Measurements from ENCODE around the gene HDAC8.
"Not testable (repeated sequence)": the region's sequence is repeated elsewhere in the genome, so short reads cannot be mapped to it uniquely, and the experiment has no call there.

HDAC8 gene

DNA sequence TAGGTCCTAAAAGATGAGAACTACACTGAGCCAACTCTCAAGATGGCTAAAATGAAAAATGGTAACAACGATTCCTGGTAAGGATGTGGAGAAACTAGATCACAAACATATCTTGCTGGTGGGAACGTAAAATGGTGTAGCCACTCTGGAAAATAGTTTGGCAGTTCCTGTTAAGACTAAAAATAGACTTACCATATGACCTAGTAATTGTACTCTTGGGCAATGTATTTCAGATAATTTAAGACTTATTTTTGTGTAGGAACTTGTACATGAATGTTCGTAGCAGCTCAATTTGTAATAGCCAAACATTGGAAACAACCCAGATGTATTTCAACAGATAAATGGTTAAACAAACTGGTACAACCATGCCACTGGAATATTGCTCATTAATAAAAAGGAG is 106.2 kb downstream of the HDAC8 start:
- Histone ChIP-seq H3K9ac (no peak overlapping the region), H2AFZ (ENCODE audit: low read depth) (no peak overlapping the region), H3K4me2 (no peak overlapping the region), H3K79me2 (ENCODE audit: insufficient read depth, low read depth) (no peaks in the 10 kb centered on the region), H4K20me1 (ENCODE audit: insufficient read depth) (no peaks in the 10 kb centered on the region), H3K4me1 (ENCODE audit: low read depth, poor library complexity, severe bottlenecking) (no peaks in the 10 kb centered on the region), H3K4me3 (IDR thresholded peaks at IDR 0.05; ENCODE audit: insufficient read depth, low read depth, low read length) (no peak overlapping the region), H3K27ac (no peak overlapping the region), H3K27me3 (ENCODE audit: insufficient read depth, low read depth) (no peaks in the 10 kb centered on the region), H3K36me3 (ENCODE audit: insufficient read depth) (no peaks in the 10 kb centered on the region)
- TF ChIP-seq, protein P1, sequence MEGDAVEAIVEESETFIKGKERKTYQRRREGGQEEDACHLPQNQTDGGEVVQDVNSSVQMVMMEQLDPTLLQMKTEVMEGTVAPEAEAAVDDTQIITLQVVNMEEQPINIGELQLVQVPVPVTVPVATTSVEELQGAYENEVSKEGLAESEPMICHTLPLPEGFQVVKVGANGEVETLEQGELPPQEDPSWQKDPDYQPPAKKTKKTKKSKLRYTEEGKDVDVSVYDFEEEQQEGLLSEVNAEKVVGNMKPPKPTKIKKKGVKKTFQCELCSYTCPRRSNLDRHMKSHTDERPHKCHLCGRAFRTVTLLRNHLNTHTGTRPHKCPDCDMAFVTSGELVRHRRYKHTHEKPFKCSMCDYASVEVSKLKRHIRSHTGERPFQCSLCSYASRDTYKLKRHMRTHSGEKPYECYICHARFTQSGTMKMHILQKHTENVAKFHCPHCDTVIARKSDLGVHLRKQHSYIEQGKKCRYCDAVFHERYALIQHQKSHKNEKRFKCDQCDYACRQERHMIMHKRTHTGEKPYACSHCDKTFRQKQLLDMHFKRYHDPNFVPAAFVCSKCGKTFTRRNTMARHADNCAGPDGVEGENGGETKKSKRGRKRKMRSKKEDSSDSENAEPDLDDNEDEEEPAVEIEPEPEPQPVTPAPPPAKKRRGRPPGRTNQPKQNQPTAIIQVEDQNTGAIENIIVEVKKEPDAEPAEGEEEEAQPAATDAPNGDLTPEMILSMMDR (conservative IDR thresholded peaks at IDR 0.05; ENCODE audit: low read depth, low read length) = no peak

DNA sequence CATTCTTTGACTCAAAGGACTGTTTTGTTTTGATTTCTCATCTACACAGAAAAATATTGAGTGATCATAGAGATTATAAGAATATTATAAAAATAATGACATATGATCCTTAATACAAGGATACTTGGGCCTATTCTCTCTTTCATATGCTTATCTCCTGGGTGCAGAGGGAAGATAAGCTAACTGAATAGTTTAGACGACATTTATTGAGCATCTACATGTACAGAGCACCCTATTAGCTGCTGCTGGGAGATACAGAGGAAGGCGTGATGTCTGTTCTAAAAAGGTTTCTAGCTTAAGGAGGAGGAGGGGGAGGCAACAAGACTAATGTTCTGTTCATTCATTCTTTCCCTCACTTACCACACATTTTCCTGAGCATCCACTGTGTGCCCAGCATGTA is 106.8 kb downstream of the HDAC8 start:
- Histone ChIP-seq H3K4me1 (ENCODE audit: low read depth, poor library complexity, severe bottlenecking) (no peaks in the 10 kb centered on the region), H3K4me3 (IDR thresholded peaks at IDR 0.05; ENCODE audit: insufficient read depth, low read depth, low read length) (no peak overlapping the region), H2AFZ (ENCODE audit: low read depth) (no peak overlapping the region), H3K9ac (no peak overlapping the region), H3K79me2 (ENCODE audit: insufficient read depth, low read depth) (no peaks in the 10 kb centered on the region), H3K27ac (no peak overlapping the region), H4K20me1 (ENCODE audit: insufficient read depth) (no peaks in the 10 kb centered on the region), H3K36me3 (ENCODE audit: insufficient read depth) (no peaks in the 10 kb centered on the region), H3K27me3 (ENCODE audit: insufficient read depth, low read depth) (no peaks in the 10 kb centered on the region), H3K4me2 (no peak overlapping the region)
- TF ChIP-seq, protein P1 (conservative IDR thresholded peaks at IDR 0.05; ENCODE audit: low read depth, low read length) = no peak

DNA sequence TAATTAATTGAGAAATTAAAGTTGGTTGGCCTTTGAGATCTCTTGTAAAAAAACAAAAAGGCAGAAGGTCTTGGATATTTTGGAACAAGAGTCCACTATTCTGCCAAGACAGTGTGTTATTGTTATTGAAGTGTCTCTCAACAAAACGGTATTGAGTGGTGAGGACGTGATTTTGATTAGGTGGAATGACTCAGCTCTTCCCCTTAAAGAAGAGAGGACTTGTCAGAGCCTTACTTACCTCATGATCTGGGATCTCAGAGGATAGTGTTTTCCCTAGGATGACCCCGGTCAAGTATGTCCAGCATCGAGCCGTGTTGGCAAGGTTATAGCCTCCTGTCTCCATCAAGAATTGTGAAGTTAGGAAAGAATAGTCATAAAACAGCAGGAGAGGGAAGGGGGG is 110.9 kb downstream of the HDAC8 start:
- Histone ChIP-seq H3K36me3 (ENCODE audit: insufficient read depth) (no peaks in the 10 kb centered on the region), H3K4me1 (ENCODE audit: low read depth, poor library complexity, severe bottlenecking) (no peaks in the 10 kb centered on the region), H2AFZ (ENCODE audit: low read depth) (no peak overlapping the region), H4K20me1 (ENCODE audit: insufficient read depth) (no peaks in the 10 kb centered on the region), H3K27me3 (ENCODE audit: insufficient read depth, low read depth) (no peaks in the 10 kb centered on the region), H3K9ac (no peak overlapping the region), H3K27ac (no peak overlapping the region), H3K4me3 (IDR thresholded peaks at IDR 0.05; ENCODE audit: insufficient read depth, low read depth, low read length) (no peak overlapping the region), H3K79me2 (ENCODE audit: insufficient read depth, low read depth) (no peaks in the 10 kb centered on the region), H3K4me2 (no peak overlapping the region)
- TF ChIP-seq, protein P1 (conservative IDR thresholded peaks at IDR 0.05; ENCODE audit: low read depth, low read length) = no peak

DNA sequence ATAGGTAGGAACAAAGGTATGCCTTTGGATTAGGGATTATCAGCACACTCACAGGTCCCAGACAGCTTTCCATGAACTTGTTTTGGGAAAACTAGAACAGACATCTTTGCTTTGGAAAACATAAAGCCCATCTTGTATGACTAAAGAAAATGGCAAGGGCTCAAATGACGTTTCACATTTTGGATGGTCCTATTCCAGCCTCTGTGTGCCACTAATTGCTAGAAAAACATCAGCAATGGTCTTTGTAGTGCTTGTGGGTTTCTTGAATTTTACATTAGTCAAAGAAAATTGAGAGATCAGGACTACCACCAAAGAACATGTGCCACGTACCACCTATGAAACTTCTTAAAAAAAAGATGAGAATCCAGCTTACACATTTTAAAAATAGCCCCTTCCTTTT is 111.4 kb downstream of the HDAC8 start:
- no peak overlapping the region for H3K27ac ChIP-seq
- no peak overlapping the region for H2AFZ ChIP-seq (ENCODE audit: low read depth)
- TF ChIP-seq, protein P1 (conservative IDR thresholded peaks at IDR 0.05; ENCODE audit: low read depth, low read length) = no peak
- H3K79me2 ChIP-seq (ENCODE audit: insufficient read depth, low read depth) = no peaks in the 10 kb centered on the region
- no peaks in the 10 kb centered on the region for H4K20me1 ChIP-seq (ENCODE audit: insufficient read depth)
- H3K9ac ChIP-seq = no peak overlapping the region
- H3K4me3 ChIP-seq (IDR thresholded peaks at IDR 0.05; ENCODE audit: insufficient read depth, low read depth, low read length) = no peak overlapping the region
- no peak overlapping the region for H3K4me2 ChIP-seq
- no peaks in the 10 kb centered on the region for H3K36me3 ChIP-seq (ENCODE audit: insufficient read depth)
- no peaks in the 10 kb centered on the region for H3K27me3 ChIP-seq (ENCODE audit: insufficient read depth, low read depth)
- H3K4me1 ChIP-seq (ENCODE audit: low read depth, poor library complexity, severe bottlenecking) = no peaks in the 10 kb centered on the region

DNA sequence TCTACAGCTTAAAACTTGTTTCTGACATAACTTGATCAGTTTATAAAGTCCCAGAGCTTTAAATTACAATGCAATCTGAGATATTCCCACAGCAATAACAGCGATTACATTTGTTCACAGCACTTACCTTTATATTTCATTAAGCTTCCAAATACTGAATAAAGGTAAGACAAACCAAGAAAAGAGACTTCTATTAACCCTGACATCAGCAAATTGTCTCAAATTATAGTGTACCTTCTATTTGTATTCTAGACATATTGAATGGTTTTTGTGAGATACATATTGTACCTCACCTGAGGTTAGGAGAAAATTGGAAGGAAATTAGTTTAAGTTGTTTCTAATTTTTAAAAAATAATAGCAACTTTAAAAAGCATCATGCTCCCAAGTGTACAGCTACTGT is 111.9 kb downstream of the HDAC8 start:
- Histone ChIP-seq H3K36me3 (ENCODE audit: insufficient read depth) (no peaks in the 10 kb centered on the region), H3K9ac (no peak overlapping the region), H3K4me1 (ENCODE audit: low read depth, poor library complexity, severe bottlenecking) (no peaks in the 10 kb centered on the region), H4K20me1 (ENCODE audit: insufficient read depth) (no peaks in the 10 kb centered on the region), H3K4me2 (no peak overlapping the region), H2AFZ (ENCODE audit: low read depth) (no peak overlapping the region), H3K27ac (no peak overlapping the region), H3K4me3 (IDR thresholded peaks at IDR 0.05; ENCODE audit: insufficient read depth, low read depth, low read length) (no peak overlapping the region), H3K79me2 (ENCODE audit: insufficient read depth, low read depth) (no peaks in the 10 kb centered on the region), H3K27me3 (ENCODE audit: insufficient read depth, low read depth) (no peaks in the 10 kb centered on the region)
- TF ChIP-seq, protein P1 (conservative IDR thresholded peaks at IDR 0.05; ENCODE audit: low read depth, low read length) = no peak

DNA sequence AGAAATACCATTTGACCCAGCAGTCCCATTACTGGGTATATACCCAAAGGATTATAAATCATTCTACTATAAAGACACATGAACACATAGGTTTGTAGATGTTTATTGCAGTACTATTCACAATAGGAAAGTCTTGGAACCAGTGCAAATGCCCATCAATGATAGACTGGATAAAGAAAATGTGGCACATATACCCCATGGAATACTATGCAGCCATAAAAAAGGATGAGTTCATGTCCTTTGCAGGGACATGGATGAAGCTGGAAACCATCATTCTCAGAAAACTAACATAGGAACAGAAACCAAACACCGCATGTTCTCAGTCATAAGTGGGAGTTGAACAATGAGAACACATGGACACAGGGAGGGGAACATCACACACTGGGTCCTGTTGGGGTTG is 123.6 kb downstream of the HDAC8 start:
- not testable (repeated sequence) for H4K20me1 ChIP-seq (ENCODE audit: insufficient read depth); H3K4me2 ChIP-seq; H3K36me3 ChIP-seq (ENCODE audit: insufficient read depth); H3K27me3 ChIP-seq (ENCODE audit: insufficient read depth, low read depth); H2AFZ ChIP-seq (ENCODE audit: low read depth); H3K4me1 ChIP-seq (ENCODE audit: low read depth, poor library complexity, severe bottlenecking); H3K79me2 ChIP-seq (ENCODE audit: insufficient read depth, low read depth); H3K9ac ChIP-seq; H3K27ac ChIP-seq; H3K4me3 ChIP-seq (IDR thresholded peaks at IDR 0.05; ENCODE audit: insufficient read depth, low read depth, low read length)

DNA sequence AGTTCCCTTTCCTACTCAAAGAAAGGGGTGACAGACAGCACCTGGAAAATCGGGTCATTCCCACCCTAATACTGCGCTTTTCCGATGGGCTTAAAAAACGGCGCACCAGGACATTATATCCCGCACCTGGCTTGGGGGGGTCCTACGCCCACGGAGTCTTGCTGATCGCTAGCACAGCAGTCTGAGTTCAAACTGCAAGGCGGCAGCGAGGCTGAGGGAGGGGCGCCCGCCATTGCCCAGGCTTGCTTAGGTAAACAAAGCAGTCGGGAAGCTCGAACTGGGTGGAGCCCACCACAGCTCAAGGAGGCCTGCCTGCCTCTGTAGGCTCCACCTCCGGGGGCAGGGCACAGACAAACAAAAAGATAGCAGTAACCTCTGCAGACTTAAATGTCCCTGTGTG is 131.9 kb downstream of the HDAC8 start:
- H3K9ac ChIP-seq; H4K20me1 ChIP-seq (ENCODE audit: insufficient read depth): not testable (repeated sequence)

More for the DNA sequence above, 131.9 kb downstream of the HDAC8 start:
- not testable (repeated sequence) for H3K27ac ChIP-seq; H3K4me2 ChIP-seq; H3K4me3 ChIP-seq (IDR thresholded peaks at IDR 0.05; ENCODE audit: insufficient read depth, low read depth, low read length); H2AFZ ChIP-seq (ENCODE audit: low read depth); H3K27me3 ChIP-seq (ENCODE audit: insufficient read depth, low read depth); H3K4me1 ChIP-seq (ENCODE audit: low read depth, poor library complexity, severe bottlenecking); H3K79me2 ChIP-seq (ENCODE audit: insufficient read depth, low read depth); H3K36me3 ChIP-seq (ENCODE audit: insufficient read depth)

All from KMS-11 (cell line).